ENCODE data around the gene PRICKLE2. TPM values are rescaled to one million over a fixed set of nuclear protein-coding genes. Genes with fewer than 3 reads are reported as not detected.

PRICKLE2 gene
- total and polyA plus RNA-seq, 2 experiments from 2014 or later = 8.5 to 30.3 TPM

- WGBS (ENCODE audit: low lambda C conversion rate, missing lambda C conversion rate) = 34% methylated on average over 8 of the region's 8 CpGs
- Histone ChIP-seq H3K79me2 (peaks cover 74% of the 10 kb centered on the region), H4K20me1 (ENCODE audit: insufficient read depth, poor library complexity, severe bottlenecking) (no peaks in the 10 kb centered on the region), H2AFZ (no peak overlapping the region), H3K9me2 (replicated peaks; ENCODE audit: insufficient read depth) (no peaks in the 10 kb centered on the region), H3K27ac (peak overlapping the region; percentile 87), H3K4me3 (no peak overlapping the region), H3K36me3 (replicated peaks; ENCODE audit: insufficient read depth, low read depth) (no peaks in the 10 kb centered on the region), H3K4me2 (peak overlapping the region; percentile 66), H3K27me3 (no peaks in the 10 kb centered on the region), H3K4me1 (ENCODE audit: insufficient read depth) (peaks cover 38% of the 10 kb centered on the region), H3K9me3 (ENCODE audit: low read depth) (no peaks in the 10 kb centered on the region)
- peak; percentile 53 for DNase-seq (ENCODE audit: low spot score)
- TF ChIP-seq EZH2phosphoT487 (IDR thresholded peaks at IDR 0.05; ENCODE audit: low read depth, severe bottlenecking, unreplicated experiment) = no peak
- no peak for TF ChIP-seq EZH2 (IDR thresholded peaks at IDR 0.05; ENCODE audit: borderline replicate concordance)
- no peak for TF ChIP-seq CTCF (IDR thresholded peaks at IDR 0.05; ENCODE audit: poor library complexity)
These were observed 11.3 kb downstream of the PRICKLE2 start for GRCh38 chr3:64213962-64214379.

DNA sequence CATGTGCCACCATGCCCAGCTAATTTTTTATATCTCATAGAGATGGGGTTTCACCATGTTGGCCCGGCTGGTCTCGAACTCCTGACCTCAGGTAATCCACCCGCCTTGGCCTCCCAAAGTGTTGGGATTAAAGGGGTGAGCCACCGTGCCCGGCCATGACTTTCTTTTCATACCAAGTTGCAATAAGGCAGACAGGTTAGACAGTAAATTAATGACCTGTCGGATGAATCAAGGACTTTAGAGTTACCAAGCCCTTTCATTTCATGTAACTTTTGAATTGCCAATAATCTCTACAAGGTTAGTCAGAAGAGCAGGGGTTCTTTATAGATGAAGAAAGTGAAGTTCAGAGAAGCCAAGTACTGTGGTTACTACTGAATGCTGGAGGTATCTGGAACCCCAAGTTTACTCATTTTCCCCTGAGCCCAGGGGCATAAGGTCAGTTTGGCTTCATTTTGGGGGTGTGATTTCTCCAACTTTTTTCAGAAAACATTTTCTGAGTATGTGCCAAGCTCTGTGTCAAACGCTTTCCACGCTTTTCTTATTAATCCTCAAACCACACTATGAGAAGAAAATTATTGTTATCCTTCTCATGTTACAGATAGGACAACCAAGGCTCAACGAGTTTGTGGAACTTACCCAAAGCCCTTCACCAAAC lies 11.9 kb downstream of the PRICKLE2 start:
- H2AFZ ChIP-seq = no peak overlapping the region
- no peak for DNase-seq (ENCODE audit: low spot score)
- no peaks in the 10 kb centered on the region for H3K27me3 ChIP-seq
- peak overlapping the region; percentile 87 for H3K27ac ChIP-seq
- 84% methylated on average over 9 of the region's 9 CpGs for WGBS (ENCODE audit: low lambda C conversion rate, missing lambda C conversion rate)
- no peaks in the 10 kb centered on the region for H3K9me2 ChIP-seq (replicated peaks; ENCODE audit: insufficient read depth)
- no peak overlapping the region for H3K4me3 ChIP-seq
- no peaks in the 10 kb centered on the region for H4K20me1 ChIP-seq (ENCODE audit: insufficient read depth, poor library complexity, severe bottlenecking)
- peaks cover 38% of the 10 kb centered on the region for H3K4me1 ChIP-seq (ENCODE audit: insufficient read depth)
- H3K79me2 ChIP-seq = peaks cover 74% of the 10 kb centered on the region
- H3K4me2 ChIP-seq = peak overlapping the region; percentile 66
- no peaks in the 10 kb centered on the region for H3K9me3 ChIP-seq (ENCODE audit: low read depth)
- no peaks in the 10 kb centered on the region for H3K36me3 ChIP-seq (replicated peaks; ENCODE audit: insufficient read depth, low read depth)
- no peak for TF ChIP-seq CTCF (IDR thresholded peaks at IDR 0.05; ENCODE audit: poor library complexity)

- Histone ChIP-seq H3K79me2 (peaks cover 66% of the 10 kb centered on the region), H3K9me3 (ENCODE audit: low read depth) (no peaks in the 10 kb centered on the region), H3K4me3 (no peak overlapping the region), H3K27ac (peak overlapping the region; percentile 39), H3K4me1 (ENCODE audit: insufficient read depth) (peaks cover 26% of the 10 kb centered on the region), H3K4me2 (no peak overlapping the region), H2AFZ (no peak overlapping the region), H3K27me3 (no peaks in the 10 kb centered on the region), H3K9me2 (replicated peaks; ENCODE audit: insufficient read depth) (no peaks in the 10 kb centered on the region), H3K36me3 (replicated peaks; ENCODE audit: insufficient read depth, low read depth) (no peaks in the 10 kb centered on the region), H4K20me1 (ENCODE audit: insufficient read depth, poor library complexity, severe bottlenecking) (no peaks in the 10 kb centered on the region)
- no peak for DNase-seq (ENCODE audit: low spot score)
- WGBS (ENCODE audit: low lambda C conversion rate, missing lambda C conversion rate) = 78% methylated on average over 12 of the region's 12 CpGs
- TF ChIP-seq EZH2 (IDR thresholded peaks at IDR 0.05; ENCODE audit: borderline replicate concordance) = no peak
- TF ChIP-seq EZH2phosphoT487 (IDR thresholded peaks at IDR 0.05; ENCODE audit: low read depth, severe bottlenecking, unreplicated experiment) = no peak
- TF ChIP-seq CTCF (IDR thresholded peaks at IDR 0.05; ENCODE audit: poor library complexity) = no peak
These were observed 15.2 kb downstream of the PRICKLE2 start for GRCh38 chr3:64209866-64210621.

Measured in hepatocyte (in vitro differentiated cells).